ENCODE results near the gene GRAP. TPM values are rescaled to one million over a fixed set of nuclear protein-coding genes. Genes with fewer than 3 reads are reported as not detected.
"Not testable (repeated sequence)": the region's sequence is repeated elsewhere in the genome, so short reads cannot be mapped to it uniquely, and the experiment has no call there.

GRAP gene
- total RNA-seq, 4 donors from 2014 or later, result 3.0 to 85.0 (median 3.2) TPM

GRCh38 chr17:19063326-19063956 is 16.7 kb upstream of the GRAP start:
- Histone ChIP-seq H3K4me3 (peak overlapping the region in 1 of 4 donors; percentile 28), H3K27ac (peak overlapping the region in 1 of 4 donors; percentile 82)
- not testable (repeated sequence) for H3K36me3 ChIP-seq, H3K9me3 ChIP-seq, H3K27me3 ChIP-seq, H3K4me1 ChIP-seq
- peak in 2 of 3 donors; percentile 25 to 83 for DNase-seq
- TF ChIP-seq POLR2A (IDR thresholded peaks at IDR 0.05), result peak; percentile 39 to 97

DNA sequence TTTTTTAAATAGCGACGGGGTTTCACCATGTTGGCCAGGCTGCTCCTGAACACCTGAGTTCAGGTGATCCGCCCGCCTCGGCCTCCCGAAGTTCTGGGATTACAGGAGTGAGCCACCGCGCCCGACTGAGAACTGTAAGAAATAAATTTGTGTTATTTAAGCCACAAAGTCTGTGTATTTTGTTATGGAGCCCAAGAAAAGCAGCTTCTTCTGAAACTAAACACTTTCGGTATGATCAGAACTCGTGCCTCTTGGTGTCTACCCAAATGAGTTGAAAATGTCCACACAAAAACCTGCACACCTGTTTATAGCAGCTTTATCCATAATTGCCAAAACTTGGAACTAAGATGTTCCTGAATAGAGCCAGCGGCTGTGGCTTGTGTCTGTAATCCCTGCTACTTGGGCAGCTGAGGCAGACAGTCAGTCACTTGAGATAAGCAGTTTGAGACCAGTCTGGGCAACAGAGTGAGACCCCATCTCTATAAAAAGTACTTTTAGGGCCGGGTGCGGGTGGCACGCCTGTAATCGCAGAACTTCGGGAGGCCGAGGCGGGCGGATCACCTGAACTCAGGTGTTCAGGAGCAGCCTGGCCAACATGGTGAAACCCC is 16.1 kb upstream of the GRAP start:
- H3K9me3 ChIP-seq, H3K36me3 ChIP-seq, H3K27ac ChIP-seq, DNase-seq, H3K27me3 ChIP-seq, H3K4me1 ChIP-seq, H3K4me3 ChIP-seq: not testable (repeated sequence)

- DNase-seq, result peak in 2 of 3 donors; percentile 80 to 83
- H3K36me3 ChIP-seq, H3K4me1 ChIP-seq, H3K9me3 ChIP-seq, H3K27me3 ChIP-seq, H3K4me3 ChIP-seq: not testable (repeated sequence)
- H3K27ac ChIP-seq, result peak overlapping the region in 1 of 4 donors; percentile 63
Observed at GRCh38 chr17:19062009-19062717, 15.4 kb upstream of the GRAP start.

DNA sequence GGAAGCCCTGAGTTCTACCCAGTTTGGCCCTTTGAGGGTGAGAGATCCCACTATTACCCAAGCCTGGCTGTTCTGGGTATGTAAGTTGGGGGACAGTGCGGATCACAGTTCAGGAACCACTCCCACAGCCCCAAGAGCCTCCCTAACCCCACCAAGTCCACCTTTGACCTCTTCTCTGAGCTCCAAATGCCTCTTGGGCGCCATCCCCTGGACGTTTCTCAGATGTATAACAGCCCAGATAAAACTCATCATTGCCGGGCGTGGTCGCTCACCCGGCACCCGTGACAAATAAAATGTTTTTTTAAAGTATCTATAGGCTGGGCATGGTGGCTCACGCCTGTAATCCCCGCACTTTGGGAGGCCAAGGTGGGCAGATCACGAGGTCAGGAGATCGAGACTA is 8.7 kb upstream of the GRAP start:
- not testable (repeated sequence) for H3K9me3 ChIP-seq, DNase-seq, H3K36me3 ChIP-seq, H3K27ac ChIP-seq, H3K4me1 ChIP-seq, H3K27me3 ChIP-seq, H3K4me3 ChIP-seq

DNA sequence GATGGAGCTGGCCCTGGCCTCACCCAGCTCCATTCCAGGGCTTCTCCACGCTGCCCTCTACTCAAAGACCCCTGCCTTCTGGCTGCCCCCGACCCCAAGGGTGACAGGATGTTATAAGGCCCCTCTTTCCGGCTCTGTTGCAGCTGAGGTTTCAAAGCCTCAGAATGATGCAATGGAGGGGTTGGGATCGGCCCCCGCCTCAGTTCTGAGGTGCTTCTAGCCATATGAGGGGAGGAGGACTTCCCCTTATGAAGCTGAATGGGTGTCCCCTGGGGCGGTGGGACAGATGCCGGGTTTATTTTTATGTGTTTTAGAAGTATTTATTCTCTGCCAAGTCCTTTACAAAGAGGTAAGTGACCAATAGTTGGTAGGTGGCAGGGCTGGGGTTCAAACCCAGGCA is 2.1 kb upstream of the GRAP start:
- H3K4me3 ChIP-seq, H3K36me3 ChIP-seq, H3K27ac ChIP-seq, H3K4me1 ChIP-seq, DNase-seq, H3K9me3 ChIP-seq, H3K27me3 ChIP-seq: not testable (repeated sequence)

DNA sequence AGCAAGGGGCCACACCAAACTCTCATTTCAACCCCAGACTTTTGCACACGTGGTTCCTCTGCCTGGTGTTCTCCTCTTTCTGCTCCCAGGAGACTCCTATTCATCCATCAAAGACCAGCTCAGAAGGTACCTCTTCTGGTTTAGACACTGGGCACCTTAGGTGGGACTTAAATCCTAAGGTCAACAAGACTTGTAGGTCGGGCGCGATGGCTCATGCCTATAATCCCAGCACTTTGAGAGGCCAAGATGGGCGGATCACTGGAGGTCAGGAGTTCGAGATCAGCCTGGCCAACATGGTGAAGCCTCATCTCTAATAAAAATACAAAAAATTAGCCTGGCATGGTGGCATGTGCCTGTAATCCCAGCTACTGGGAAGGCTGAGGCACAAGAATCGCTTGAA is 753 bp upstream of the GRAP start:
- not testable (repeated sequence) for H3K4me3 ChIP-seq, H3K4me1 ChIP-seq, H3K9me3 ChIP-seq, H3K36me3 ChIP-seq, H3K27ac ChIP-seq, H3K27me3 ChIP-seq
- DNase-seq, result peak in 1 of 3 donors; percentile 17

- not testable (repeated sequence) for H3K4me1 ChIP-seq
Observed at GRCh38 chr17:19044643-19045042, 2.1 kb downstream of the GRAP start.

DNA sequence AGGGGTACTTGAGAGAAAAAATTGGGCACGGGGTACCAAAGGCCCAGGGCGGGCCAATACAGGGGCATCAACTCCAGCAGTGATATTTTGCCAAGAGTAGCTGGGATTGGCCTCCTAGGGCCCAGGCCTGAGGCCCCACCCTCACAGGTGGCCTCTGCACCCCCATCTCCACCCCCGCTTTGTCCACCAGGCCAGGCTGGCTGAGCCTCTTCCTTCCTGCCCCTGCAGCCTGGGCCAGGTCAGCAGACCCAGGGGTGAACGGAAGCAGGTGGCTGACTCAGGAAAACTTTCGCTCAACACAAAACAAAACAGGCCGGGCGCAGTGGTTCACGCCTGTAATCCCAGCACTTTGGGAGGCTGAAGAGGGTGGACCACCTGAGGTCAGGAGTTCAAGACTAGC is 3.7 kb downstream of the GRAP start:
- H3K4me1 ChIP-seq, H3K27ac ChIP-seq, H3K36me3 ChIP-seq, H3K9me3 ChIP-seq, DNase-seq, H3K27me3 ChIP-seq, H3K4me3 ChIP-seq: not testable (repeated sequence)

More at GRCh38 chr17:19044643-19045042, 2.1 kb downstream of the GRAP start:
- not testable (repeated sequence) for H3K4me3 ChIP-seq, H3K27me3 ChIP-seq, H3K36me3 ChIP-seq, H3K9me3 ChIP-seq, H3K27ac ChIP-seq, DNase-seq

DNA sequence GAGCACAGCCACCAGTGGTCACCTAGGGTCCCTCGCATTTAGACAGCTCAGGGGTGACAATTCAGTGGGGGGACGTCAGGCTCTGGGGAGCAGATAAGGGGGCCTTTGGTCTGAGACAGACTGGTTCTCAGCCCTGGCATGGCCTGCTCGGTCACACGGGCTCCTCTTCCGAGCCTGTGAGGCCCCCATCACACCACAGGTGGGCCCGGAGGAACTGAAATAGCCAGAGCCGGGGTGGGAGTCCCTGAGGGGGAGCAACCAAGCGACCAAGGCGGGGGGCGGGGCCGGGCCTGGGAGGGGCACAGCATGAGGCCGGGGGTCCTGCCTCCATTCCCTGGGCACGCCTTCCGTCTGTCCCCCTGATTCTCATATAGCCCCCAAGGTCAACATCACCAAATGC is 4.4 kb downstream of the GRAP start:
- not testable (repeated sequence) for H3K4me1 ChIP-seq, H3K27me3 ChIP-seq, H3K36me3 ChIP-seq, H3K27ac ChIP-seq, H3K9me3 ChIP-seq, DNase-seq, H3K4me3 ChIP-seq

- peak overlapping the region in 1 of 4 donors; percentile 61 for H3K27ac ChIP-seq
- H3K36me3 ChIP-seq, H3K27me3 ChIP-seq, H3K4me1 ChIP-seq, H3K4me3 ChIP-seq, H3K9me3 ChIP-seq: not testable (repeated sequence)
- peak in 1 of 3 donors; percentile 12 for DNase-seq
Observed at GRCh38 chr17:19041871-19042270, 4.9 kb downstream of the GRAP start.

DNA sequence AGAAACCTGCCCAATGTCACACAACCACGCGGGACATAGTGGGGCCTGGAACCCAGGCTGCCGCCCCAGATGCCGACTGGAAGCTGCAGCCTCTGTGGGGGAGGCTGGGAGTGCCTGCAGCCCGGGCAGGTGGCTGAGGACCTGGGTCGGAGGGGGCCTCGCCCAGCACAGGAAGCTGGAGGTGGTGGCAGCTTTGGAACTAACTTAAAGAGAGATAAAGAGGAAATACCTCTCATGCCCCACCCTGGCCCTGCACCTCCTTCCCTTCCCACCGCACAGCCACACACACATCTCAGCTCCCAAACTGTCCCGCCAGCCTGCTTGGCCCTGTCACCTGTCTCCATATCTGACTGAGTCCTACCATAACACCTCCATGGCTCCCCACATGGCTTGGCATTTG is 6.4 kb downstream of the GRAP start:
- H3K27me3 ChIP-seq, DNase-seq, H3K27ac ChIP-seq, H3K9me3 ChIP-seq, H3K4me3 ChIP-seq, H3K4me1 ChIP-seq, H3K36me3 ChIP-seq: not testable (repeated sequence)

DNA sequence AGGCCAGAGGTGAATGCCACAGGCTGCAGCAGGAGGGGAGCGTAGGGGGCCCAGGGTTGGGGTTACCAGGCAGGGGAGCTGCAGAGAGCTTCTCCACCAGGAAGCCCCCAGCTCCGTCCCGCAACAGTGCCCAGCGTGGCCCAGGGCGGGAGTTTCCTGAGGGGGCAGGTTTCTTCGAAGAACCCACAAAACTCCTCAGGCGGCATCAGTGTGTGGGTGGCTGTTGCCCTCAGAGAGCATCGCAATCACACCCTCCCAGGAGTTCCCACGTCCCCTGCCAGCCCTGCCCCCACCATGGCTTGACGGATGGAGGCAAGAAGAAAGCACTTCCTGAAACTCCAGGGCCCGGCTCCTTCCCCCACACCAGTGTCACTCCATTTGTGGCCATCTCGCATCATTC is 8.0 kb downstream of the GRAP start:
- H3K27ac ChIP-seq, DNase-seq, H3K4me3 ChIP-seq, H3K36me3 ChIP-seq, H3K27me3 ChIP-seq, H3K9me3 ChIP-seq, H3K4me1 ChIP-seq: not testable (repeated sequence)

GRCh38 chr17:19038007-19038406 is 8.8 kb downstream of the GRAP start:
- not testable (repeated sequence) for H3K27ac ChIP-seq, H3K27me3 ChIP-seq, H3K36me3 ChIP-seq, H3K9me3 ChIP-seq, DNase-seq, H3K4me1 ChIP-seq, H3K4me3 ChIP-seq

DNA sequence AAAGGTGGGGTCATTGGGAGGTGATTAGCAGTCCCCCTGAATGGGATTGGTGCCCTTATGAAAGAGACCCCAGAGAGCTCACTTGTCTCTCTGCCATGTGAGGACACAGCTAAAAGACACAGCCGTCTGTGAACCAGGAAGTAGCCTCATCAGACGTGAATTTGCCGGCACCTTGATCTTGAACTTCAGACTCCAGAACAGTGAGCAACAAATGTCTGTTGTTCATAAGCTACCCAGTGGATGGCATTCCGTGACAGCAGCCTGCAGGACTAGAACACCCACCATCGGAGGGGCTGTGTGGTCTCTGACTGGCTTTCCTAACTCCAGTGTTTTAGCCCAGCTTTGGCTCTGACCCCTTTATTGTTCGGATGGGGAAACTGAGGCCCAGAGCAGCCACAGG is 9.2 kb downstream of the GRAP start:
- H3K36me3 ChIP-seq, H3K4me1 ChIP-seq, H3K27me3 ChIP-seq, H3K4me3 ChIP-seq, DNase-seq, H3K9me3 ChIP-seq, H3K27ac ChIP-seq: not testable (repeated sequence)

DNA sequence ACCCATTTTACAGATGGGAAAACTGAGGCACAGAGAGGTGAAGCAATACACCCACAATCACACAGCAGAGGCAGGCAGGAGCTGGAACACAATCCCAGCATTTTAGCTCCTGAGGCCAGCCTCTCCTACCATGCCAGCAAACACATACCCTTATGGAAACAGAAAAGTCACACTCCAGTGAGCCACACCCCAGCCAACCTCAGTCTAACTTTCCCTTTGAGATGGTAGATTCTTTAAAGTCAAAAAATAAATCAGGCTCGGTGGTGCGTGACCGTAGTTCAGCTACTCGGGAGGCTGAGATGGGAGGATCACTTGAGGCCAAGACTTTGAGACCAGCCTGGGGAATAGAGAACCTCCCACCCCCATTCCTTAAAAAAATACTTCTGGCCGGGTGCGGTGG is 10.6 kb downstream of the GRAP start:
- H3K27ac ChIP-seq, H3K27me3 ChIP-seq, H3K4me1 ChIP-seq, H3K9me3 ChIP-seq, H3K4me3 ChIP-seq, H3K36me3 ChIP-seq, DNase-seq: not testable (repeated sequence)
